ENCODE data around the gene RAB11FIP5. TPM values are rescaled to one million over a fixed set of nuclear protein-coding genes. Genes with fewer than 3 reads are reported as not detected.

RAB11FIP5 gene
- total and polyA plus RNA-seq, 10 of the 15 experiments (the other 5 are each of a cell fraction or from before 2014, with no cell fraction given): 0.03 to 0.20 (median 0.06) TPM; not detected in 6

- TF ChIP-seq CUX1 (IDR thresholded peaks at IDR 0.05; ENCODE audit: insufficient replicate concordance, low read depth, low read length) (no peak), ZBED1 (IDR thresholded peaks at IDR 0.05; ENCODE audit: borderline replicate concordance) (no peak), TAF1 (IDR thresholded peaks at IDR 0.05; ENCODE audit: borderline replicate concordance, low read depth, low read length) (no peak), ZBTB40 (IDR thresholded peaks at IDR 0.05; ENCODE audit: borderline replicate concordance) (no peak), FOS (IDR thresholded peaks at IDR 0.05; ENCODE audit: borderline replicate concordance, extremely low read depth, insufficient read length) (no peak), GATAD2B (conservative IDR thresholded peaks at IDR 0.05; ENCODE audit: low read depth) (no peak), CEBPZ (IDR thresholded peaks at IDR 0.05; ENCODE audit: low read depth, low read length) (no peak), NRF1 (conservative IDR thresholded peaks at IDR 0.05; ENCODE audit: low read depth, low read length) (no peak), RAD21 (IDR thresholded peaks at IDR 0.05; ENCODE audit: insufficient read depth, low read depth, low read length) (no peak), ZBTB4 (CRISPR knock-in tag; IDR thresholded peaks at IDR 0.05) (no peak), HSF1 (IDR thresholded peaks at IDR 0.05; ENCODE audit: low read depth, low read length) (no peak)
These were observed 27.8 kb downstream of the RAB11FIP5 start (continued) for GRCh38 chr2:73084971-73085370.
